Measurements from ENCODE around the gene CCNY. TPM values are rescaled to one million over a fixed set of nuclear protein-coding genes. Genes with fewer than 3 reads are reported as not detected.
A peak's percentile ranks its signal among the peaks of the same experiment; 100 is the strongest.

CCNY gene
- total RNA-seq, 1 experiment from 2014 or later = 122 TPM

DNA sequence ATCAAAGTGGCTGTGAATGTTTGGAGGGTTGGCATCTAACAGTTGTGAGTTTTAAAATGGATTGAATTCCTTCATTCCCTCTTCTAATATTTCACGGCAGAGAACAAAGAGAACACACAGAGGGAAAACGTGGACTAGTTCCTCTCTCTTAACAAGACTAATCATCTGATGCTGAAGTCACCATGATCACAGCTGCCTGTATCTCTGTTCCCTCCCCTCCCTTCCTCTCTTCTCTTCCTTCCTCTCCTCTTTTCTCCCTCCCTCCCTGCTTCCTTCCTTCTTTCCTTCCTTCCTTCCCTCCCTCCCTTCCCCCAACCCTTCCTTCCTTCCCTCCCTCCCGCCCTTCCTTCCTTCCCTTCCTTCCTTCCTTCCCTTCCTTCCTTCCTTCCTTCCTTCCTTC is 258.8 kb downstream of the CCNY start:
- H3K36me3 Mint-ChIP-seq (ENCODE audit: insufficient read depth, unreplicated experiment) = no peaks in the 10 kb centered on the region
- Histone ChIP-seq H3K36me3 (ENCODE audit: control insufficient read depth, insufficient read depth, low read length) (no peaks in the 10 kb centered on the region), H3K4me3 (ENCODE audit: low read depth, low read length) (no peak overlapping the region), H3K9me3 (no peaks in the 10 kb centered on the region), H3K27me3 (replicated peaks; ENCODE audit: control insufficient read depth, insufficient read depth, low read length) (no peaks in the 10 kb centered on the region), H3K4me1 (no peaks in the 10 kb centered on the region)
- no peaks in the 10 kb centered on the region for H3K9me3 Mint-ChIP-seq (ENCODE audit: unreplicated experiment)
- no peak overlapping the region for H3K4me3 Mint-ChIP-seq (ENCODE audit: unreplicated experiment)
- H3K27me3 Mint-ChIP-seq (ENCODE audit: insufficient read depth, unreplicated experiment) = no peaks in the 10 kb centered on the region
- ChIA-PET POLR2A (no interaction called here), CTCF (no interaction called here)
- TF ChIP-seq, protein P1, sequence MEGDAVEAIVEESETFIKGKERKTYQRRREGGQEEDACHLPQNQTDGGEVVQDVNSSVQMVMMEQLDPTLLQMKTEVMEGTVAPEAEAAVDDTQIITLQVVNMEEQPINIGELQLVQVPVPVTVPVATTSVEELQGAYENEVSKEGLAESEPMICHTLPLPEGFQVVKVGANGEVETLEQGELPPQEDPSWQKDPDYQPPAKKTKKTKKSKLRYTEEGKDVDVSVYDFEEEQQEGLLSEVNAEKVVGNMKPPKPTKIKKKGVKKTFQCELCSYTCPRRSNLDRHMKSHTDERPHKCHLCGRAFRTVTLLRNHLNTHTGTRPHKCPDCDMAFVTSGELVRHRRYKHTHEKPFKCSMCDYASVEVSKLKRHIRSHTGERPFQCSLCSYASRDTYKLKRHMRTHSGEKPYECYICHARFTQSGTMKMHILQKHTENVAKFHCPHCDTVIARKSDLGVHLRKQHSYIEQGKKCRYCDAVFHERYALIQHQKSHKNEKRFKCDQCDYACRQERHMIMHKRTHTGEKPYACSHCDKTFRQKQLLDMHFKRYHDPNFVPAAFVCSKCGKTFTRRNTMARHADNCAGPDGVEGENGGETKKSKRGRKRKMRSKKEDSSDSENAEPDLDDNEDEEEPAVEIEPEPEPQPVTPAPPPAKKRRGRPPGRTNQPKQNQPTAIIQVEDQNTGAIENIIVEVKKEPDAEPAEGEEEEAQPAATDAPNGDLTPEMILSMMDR (IDR thresholded peaks at IDR 0.05; ENCODE audit: insufficient read depth in 1 of 2, low read depth in 1 of 2, low read length in 1 of 2, severe bottlenecking in 1 of 2, unreplicated experiment in 1 of 2) = no peak
- H3K27ac Mint-ChIP-seq (ENCODE audit: unreplicated experiment) = no peak overlapping the region
- H3K4me1 Mint-ChIP-seq (ENCODE audit: low read depth, unreplicated experiment) = no peaks in the 10 kb centered on the region
- no peak for DNase-seq
- intact Hi-C loops (cut with micrococcal nuclease; ENCODE audit: unreplicated experiment) = no loop called here
- BruUV-seq (replicated peaks) = no TSS peak

DNA sequence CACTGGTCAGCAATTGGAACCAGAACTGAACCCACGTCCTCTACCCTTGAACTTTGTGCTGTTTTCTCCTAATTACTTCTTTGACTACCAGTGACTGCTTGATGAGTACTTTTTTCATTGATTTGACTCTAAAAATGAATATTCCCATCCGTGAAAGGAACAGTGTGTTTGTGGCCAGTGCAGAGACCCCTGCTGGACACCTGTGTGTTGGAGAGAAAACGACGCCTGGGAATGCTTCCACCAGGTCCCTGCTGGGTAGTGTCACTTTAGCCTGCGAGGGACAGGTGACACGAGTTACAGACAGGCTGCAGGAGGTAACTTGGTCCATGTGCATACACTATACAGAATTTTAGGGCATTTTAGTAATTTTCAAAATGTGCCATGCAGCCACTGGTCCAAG is 262.1 kb downstream of the CCNY start:
- Histone ChIP-seq H3K4me1 (no peaks in the 10 kb centered on the region), H3K36me3 (ENCODE audit: control insufficient read depth, insufficient read depth, low read length) (no peaks in the 10 kb centered on the region), H3K4me3 (ENCODE audit: low read depth, low read length) (no peak overlapping the region), H3K27me3 (replicated peaks; ENCODE audit: control insufficient read depth, insufficient read depth, low read length) (no peaks in the 10 kb centered on the region), H3K9me3 (no peaks in the 10 kb centered on the region)
- TF ChIP-seq, protein P1 (IDR thresholded peaks at IDR 0.05; ENCODE audit: insufficient read depth in 1 of 2, low read depth in 1 of 2, low read length in 1 of 2, severe bottlenecking in 1 of 2, unreplicated experiment in 1 of 2) = peak; percentile 55 to 84
- Mint-ChIP-seq H3K4me1 (ENCODE audit: low read depth, unreplicated experiment) (no peaks in the 10 kb centered on the region), H3K27ac (ENCODE audit: unreplicated experiment) (no peak overlapping the region), H3K27me3 (ENCODE audit: insufficient read depth, unreplicated experiment) (no peaks in the 10 kb centered on the region), H3K36me3 (ENCODE audit: insufficient read depth, unreplicated experiment) (no peaks in the 10 kb centered on the region), H3K4me3 (ENCODE audit: unreplicated experiment) (no peak overlapping the region), H3K9me3 (ENCODE audit: unreplicated experiment) (no peaks in the 10 kb centered on the region)
- CTCF ChIA-PET = no interaction called here
- peak; percentile 41 to 48 for DNase-seq
- intact Hi-C loops (cut with micrococcal nuclease; ENCODE audit: unreplicated experiment) = loop anchor here (1.0 to 2.0 kb wide), 2 partner anchors 362 to 478 kb away; no protein-coding TSS in a partner anchor
- no TSS peak for BruUV-seq (replicated peaks)
- POLR2A ChIA-PET = no interaction called here

GRCh38 chr10:35600193-35600592 is 263.9 kb downstream of the CCNY start:
- H3K9me3 ChIP-seq = no peaks in the 10 kb centered on the region
- no peaks in the 10 kb centered on the region for H3K36me3 ChIP-seq (ENCODE audit: control insufficient read depth, insufficient read depth, low read length)
- DNase-seq = no peak
- intact Hi-C loops (cut with micrococcal nuclease; ENCODE audit: unreplicated experiment) = no loop called here
- BruUV-seq (replicated peaks) = no TSS peak
- H3K4me1 ChIP-seq = no peaks in the 10 kb centered on the region
- no peaks in the 10 kb centered on the region for H3K27me3 ChIP-seq (replicated peaks; ENCODE audit: control insufficient read depth, insufficient read depth, low read length)
- Mint-ChIP-seq H3K27me3 (ENCODE audit: insufficient read depth, unreplicated experiment) (no peaks in the 10 kb centered on the region), H3K36me3 (ENCODE audit: insufficient read depth, unreplicated experiment) (no peaks in the 10 kb centered on the region), H3K4me1 (ENCODE audit: low read depth, unreplicated experiment) (no peaks in the 10 kb centered on the region), H3K9me3 (ENCODE audit: unreplicated experiment) (no peaks in the 10 kb centered on the region), H3K27ac (ENCODE audit: unreplicated experiment) (no peak overlapping the region), H3K4me3 (ENCODE audit: unreplicated experiment) (no peak overlapping the region)
- TF ChIP-seq, protein P1 (IDR thresholded peaks at IDR 0.05; ENCODE audit: insufficient read depth in 1 of 2, low read depth in 1 of 2, low read length in 1 of 2, severe bottlenecking in 1 of 2, unreplicated experiment in 1 of 2) = peak in 1 of 2 experiments; percentile 27
- H3K4me3 ChIP-seq (ENCODE audit: low read depth, low read length) = no peak overlapping the region
- POLR2A ChIA-PET = no interaction called here
- CTCF ChIA-PET = interaction anchor here (0.5 to 1.4 kb wide), 4 partner anchors 13 to 383 kb away, joined by 3 to 5 read pairs (median 4); no protein-coding TSS in a partner anchor

All from Caco-2 (cell line).